Neural progenitor cell (in vitro differentiated cells): ENCODE data around the gene HORMAD1. TPM values are rescaled to one million over a fixed set of nuclear protein-coding genes. Genes with fewer than 3 reads are reported as not detected.

Experiments
- DNase-seq: peaks from one replicate; pipeline ENCODE4 v3.0.0-alpha.2; 2016; ENCODE audit warnings: low spot score
- H2AFZ ChIP-seq: fragments of 200-600 bp; sonication (generic); replicated peaks from 2 replicates; pipeline ENCODE4 v1.6.1; 2016; ENCODE audit warnings: antibody characterized with exemption
- H3F3A ChIP-seq: fragments of 200-600 bp; sonication (generic); 2 replicates; pipeline ENCODE4 v1.6.1; 2016; ENCODE audit warnings: antibody characterized with exemption, low read depth
- H3K27ac ChIP-seq: fragments of 200-600 bp; sonication (generic); 2 replicates; pipeline ENCODE4 v1.5.1; 2016; ENCODE audit warnings: mild to moderate bottlenecking
- H3K27me3 ChIP-seq: fragments of 200-600 bp; sonication (generic); 2 replicates; pipeline ENCODE4 v1.6.1; 2016; ENCODE audit warnings: mild to moderate bottlenecking, moderate library complexity
- H3K36me3 ChIP-seq: fragments of 200-600 bp; sonication (generic); 2 replicates; pipeline ENCODE4 v1.5.1; 2016
- H3K4me1 ChIP-seq: fragments of 200-600 bp; sonication (generic); 2 replicates; pipeline ENCODE4 v1.6.1; 2016; ENCODE audit warnings: mixed run types
- H3K4me2 ChIP-seq: fragments of 200-600 bp; sonication (generic); 2 replicates; pipeline ENCODE4 v1.6.1; 2016
- H3K4me3 ChIP-seq: fragments of 200-600 bp; sonication (generic); 2 replicates; pipeline ENCODE4 v1.5.1; 2016
- H3K79me2 ChIP-seq: fragments of 200-600 bp; sonication (generic); 2 replicates; pipeline ENCODE4 v1.6.1; 2016; ENCODE audit warnings: low read depth
- H3K9ac ChIP-seq: fragments of 200-600 bp; sonication (generic); 2 replicates; pipeline ENCODE4 v1.6.1; 2016
- H3K9me3 ChIP-seq: fragments of 200-600 bp; sonication (generic); 2 replicates; pipeline ENCODE4 v1.5.1; 2016; ENCODE audit warnings: low read depth
- H4K20me1 ChIP-seq: fragments of 200-600 bp; sonication (generic); 2 replicates; pipeline ENCODE4 v1.6.1; 2016; ENCODE audit warnings: low read depth
- H3K27ac Mint-ChIP-seq: 3 replicates; pipeline ENCODE4 v1.8.0; 2021; ENCODE audit warnings: mixed read lengths
- H3K27me3 Mint-ChIP-seq: 2 replicates; pipeline ENCODE4 v1.8.0; 2022; ENCODE audit warnings: low read depth, mild to moderate bottlenecking, inconsistent platforms, moderate library complexity, mixed read lengths; ENCODE audit not compliant: insufficient read depth
- H3K36me3 Mint-ChIP-seq: 3 replicates; pipeline ENCODE4 v1.8.0; 2021; ENCODE audit warnings: mixed read lengths
- H3K4me1 Mint-ChIP-seq: 3 replicates; pipeline ENCODE4 v1.8.0; 2021; ENCODE audit warnings: mixed read lengths
- H3K4me3 Mint-ChIP-seq: 3 replicates; pipeline ENCODE4 v1.8.0; 2021; ENCODE audit warnings: mild to moderate bottlenecking, moderate library complexity, mixed read lengths
- H3K9me3 Mint-ChIP-seq: 3 replicates; pipeline ENCODE4 v1.8.0; 2020; ENCODE audit warnings: mixed read lengths
- EZH2 ChIP-seq: fragments of 200-600 bp; sonication (generic); IDR thresholded peaks from 2 replicates; pipeline ENCODE4 v1.6.1; 2017; ENCODE audit warnings: antibody characterized with exemption, mild to moderate bottlenecking, moderate library complexity
- EZH2phosphoT487 ChIP-seq: fragments of 200-600 bp; sonication (generic); IDR thresholded peaks from 2 replicates; pipeline ENCODE4 v1.6.1; 2017; ENCODE audit warnings: antibody characterized with exemption
- total RNA-seq: library from RNA; depleted of rRNA; stranded (reverse); fragments of >200 nt; gene quantifications from 2 replicates; pipeline ENCODE4 v1.2.3, GENCODE V29; 2015; ENCODE audit warnings: low replicate concordance
- TF ChIP-seq, protein P1 (sequence below): fragments of 200-600 bp; sonication (generic); IDR thresholded peaks from 2 replicates; pipeline ENCODE4 v1.5.1; 2017; ENCODE audit warnings: antibody characterized with exemption, mild to moderate bottlenecking

The HORMAD1 gene
- total RNA-seq, 1 donor from 2014 or later = not detected

DNA sequence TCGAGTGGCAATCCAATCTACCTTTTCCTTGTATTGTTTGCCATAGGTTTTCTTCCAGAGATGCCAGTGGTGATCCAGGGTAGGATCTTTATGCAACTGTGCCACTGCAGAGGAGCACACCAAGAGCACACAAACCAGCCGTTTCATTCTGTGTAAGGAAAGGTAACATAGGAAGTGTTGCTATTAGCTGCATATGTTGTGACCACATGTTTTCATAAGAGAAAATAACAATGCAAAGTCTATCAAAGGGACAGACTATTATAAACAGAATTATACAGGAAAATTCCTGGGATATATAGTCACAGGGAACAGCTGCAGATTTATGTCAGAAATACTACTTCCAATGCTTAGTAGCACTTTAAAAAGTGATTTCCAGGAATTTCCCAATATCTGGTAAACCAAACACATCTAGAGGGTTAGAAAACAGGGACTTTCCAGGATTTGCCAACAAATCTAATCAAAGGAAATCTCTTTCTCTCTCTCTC lies 44.0 kb upstream of the HORMAD1 start:
- H3K36me3 Mint-ChIP-seq = peaks cover 3% of the 10 kb centered on the region
- H3K4me3 Mint-ChIP-seq = no peak overlapping the region
- Histone ChIP-seq H3F3A (no peaks in the 10 kb centered on the region), H3K79me2 (no peaks in the 10 kb centered on the region), H4K20me1 (no peaks in the 10 kb centered on the region), H3K27me3 (no peaks in the 10 kb centered on the region), H3K36me3 (no peaks in the 10 kb centered on the region), H3K27ac (no peak overlapping the region), H3K9me3 (no peaks in the 10 kb centered on the region), H2AFZ (no peak overlapping the region), H3K4me3 (no peak overlapping the region), H3K9ac (no peak overlapping the region), H3K4me1 (no peaks in the 10 kb centered on the region), H3K4me2 (no peak overlapping the region)
- no peaks in the 10 kb centered on the region for H3K27me3 Mint-ChIP-seq
- H3K4me1 Mint-ChIP-seq = peaks cover 4% of the 10 kb centered on the region
- H3K27ac Mint-ChIP-seq = no peak overlapping the region
- TF ChIP-seq, protein P1, sequence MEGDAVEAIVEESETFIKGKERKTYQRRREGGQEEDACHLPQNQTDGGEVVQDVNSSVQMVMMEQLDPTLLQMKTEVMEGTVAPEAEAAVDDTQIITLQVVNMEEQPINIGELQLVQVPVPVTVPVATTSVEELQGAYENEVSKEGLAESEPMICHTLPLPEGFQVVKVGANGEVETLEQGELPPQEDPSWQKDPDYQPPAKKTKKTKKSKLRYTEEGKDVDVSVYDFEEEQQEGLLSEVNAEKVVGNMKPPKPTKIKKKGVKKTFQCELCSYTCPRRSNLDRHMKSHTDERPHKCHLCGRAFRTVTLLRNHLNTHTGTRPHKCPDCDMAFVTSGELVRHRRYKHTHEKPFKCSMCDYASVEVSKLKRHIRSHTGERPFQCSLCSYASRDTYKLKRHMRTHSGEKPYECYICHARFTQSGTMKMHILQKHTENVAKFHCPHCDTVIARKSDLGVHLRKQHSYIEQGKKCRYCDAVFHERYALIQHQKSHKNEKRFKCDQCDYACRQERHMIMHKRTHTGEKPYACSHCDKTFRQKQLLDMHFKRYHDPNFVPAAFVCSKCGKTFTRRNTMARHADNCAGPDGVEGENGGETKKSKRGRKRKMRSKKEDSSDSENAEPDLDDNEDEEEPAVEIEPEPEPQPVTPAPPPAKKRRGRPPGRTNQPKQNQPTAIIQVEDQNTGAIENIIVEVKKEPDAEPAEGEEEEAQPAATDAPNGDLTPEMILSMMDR = no peak
- no peak for TF ChIP-seq EZH2phosphoT487
- no peak for TF ChIP-seq EZH2
- H3K9me3 Mint-ChIP-seq = peaks cover 7% of the 10 kb centered on the region
- DNase-seq = no peak

DNA sequence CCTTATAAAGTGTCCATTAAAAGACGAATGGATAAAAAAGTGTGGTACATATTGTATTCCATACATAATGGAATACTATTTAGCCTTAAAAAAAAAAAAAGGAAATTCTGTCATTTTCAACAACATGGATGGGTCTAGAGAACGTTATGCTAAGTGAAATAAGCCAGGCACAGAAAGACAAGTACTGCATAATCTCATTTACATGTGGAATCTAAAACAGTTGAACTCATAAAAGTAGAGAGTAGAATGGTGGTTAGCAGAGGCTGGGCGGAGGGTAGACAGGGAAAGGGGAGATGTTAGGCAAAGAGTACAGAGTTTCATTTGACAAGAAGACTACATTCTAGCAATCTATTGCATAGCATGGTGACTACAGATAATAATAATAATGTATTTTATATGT lies 42.3 kb upstream of the HORMAD1 start:
- Histone ChIP-seq H3K4me3 (no peak overlapping the region), H3K27me3 (no peaks in the 10 kb centered on the region), H3K4me2 (no peak overlapping the region), H3F3A (no peaks in the 10 kb centered on the region), H3K27ac (no peak overlapping the region), H3K9ac (no peak overlapping the region), H3K79me2 (no peaks in the 10 kb centered on the region), H3K36me3 (no peaks in the 10 kb centered on the region), H3K4me1 (no peaks in the 10 kb centered on the region), H2AFZ (no peak overlapping the region), H3K9me3 (no peaks in the 10 kb centered on the region), H4K20me1 (no peaks in the 10 kb centered on the region)
- Mint-ChIP-seq H3K27me3 (no peaks in the 10 kb centered on the region), H3K4me1 (peaks cover 4% of the 10 kb centered on the region), H3K4me3 (no peak overlapping the region), H3K27ac (no peak overlapping the region), H3K9me3 (peaks cover 8% of the 10 kb centered on the region), H3K36me3 (peaks cover 3% of the 10 kb centered on the region)
- TF ChIP-seq EZH2 (no peak), EZH2phosphoT487 (no peak)
- TF ChIP-seq, protein P1 = no peak
- no peak for DNase-seq

DNA sequence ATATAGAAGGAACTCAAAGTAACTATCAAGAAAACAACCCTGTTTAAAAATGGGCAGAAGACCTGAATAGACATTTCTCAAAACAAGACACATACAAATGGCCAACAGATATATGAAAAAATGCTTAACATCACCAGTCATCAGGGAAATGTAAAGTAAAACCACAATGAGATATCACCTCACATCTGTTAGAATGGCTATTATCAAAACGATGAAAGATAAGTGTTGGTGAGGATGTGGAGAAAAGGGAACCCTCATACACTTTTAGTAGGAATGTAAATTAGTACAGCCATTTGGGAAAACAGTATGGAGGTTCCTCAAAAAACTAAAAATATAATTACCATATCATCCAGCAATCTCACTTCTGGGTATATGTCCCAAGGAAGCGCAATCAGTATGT lies 41.9 kb upstream of the HORMAD1 start:
- Histone ChIP-seq H3K79me2 (no peaks in the 10 kb centered on the region), H3K9me3 (no peaks in the 10 kb centered on the region), H3F3A (no peaks in the 10 kb centered on the region), H3K27me3 (no peaks in the 10 kb centered on the region), H4K20me1 (no peaks in the 10 kb centered on the region), H3K9ac (no peak overlapping the region), H3K4me1 (no peaks in the 10 kb centered on the region), H3K4me2 (no peak overlapping the region), H2AFZ (no peak overlapping the region), H3K4me3 (no peak overlapping the region), H3K36me3 (no peaks in the 10 kb centered on the region), H3K27ac (no peak overlapping the region)
- no peak overlapping the region for H3K27ac Mint-ChIP-seq
- TF ChIP-seq EZH2phosphoT487 (no peak), EZH2 (no peak)
- TF ChIP-seq, protein P1 = no peak
- no peak for DNase-seq
- peaks cover 4% of the 10 kb centered on the region for H3K4me1 Mint-ChIP-seq
- H3K27me3 Mint-ChIP-seq = no peaks in the 10 kb centered on the region
- H3K9me3 Mint-ChIP-seq = peaks cover 8% of the 10 kb centered on the region
- no peak overlapping the region for H3K4me3 Mint-ChIP-seq
- H3K36me3 Mint-ChIP-seq = peaks cover 3% of the 10 kb centered on the region
